GM21737 (cell line): ENCODE results near the gene SZT2.

ENCODE experiments used
- ATAC-seq: cut with Tn5 transposase; IDR thresholded peaks from one replicate; pipeline ENCODE4 v1.9.1; 2021; ENCODE audit warnings: mild to moderate bottlenecking, moderate library complexity; ENCODE audit not compliant: unreplicated experiment

Gene SZT2

GRCh38 chr1:43389326-43390313 is at the start of gene SZT2, which contains the start of gene MED8:
Gene SZT2 (plus strand): TSS chr1:43389899. CDS start chr1:43389969, 70 bp downstream.
Gene MED8 (minus strand): TSS chr1:43389800. CDS start chr1:43389764, 36 bp downstream.
- ATAC-seq, result peak; percentile 90

GRCh38 chr1:43340559-43340958 is 49.1 kb upstream of the SZT2 start:
- ATAC-seq, result no peak

DNA sequence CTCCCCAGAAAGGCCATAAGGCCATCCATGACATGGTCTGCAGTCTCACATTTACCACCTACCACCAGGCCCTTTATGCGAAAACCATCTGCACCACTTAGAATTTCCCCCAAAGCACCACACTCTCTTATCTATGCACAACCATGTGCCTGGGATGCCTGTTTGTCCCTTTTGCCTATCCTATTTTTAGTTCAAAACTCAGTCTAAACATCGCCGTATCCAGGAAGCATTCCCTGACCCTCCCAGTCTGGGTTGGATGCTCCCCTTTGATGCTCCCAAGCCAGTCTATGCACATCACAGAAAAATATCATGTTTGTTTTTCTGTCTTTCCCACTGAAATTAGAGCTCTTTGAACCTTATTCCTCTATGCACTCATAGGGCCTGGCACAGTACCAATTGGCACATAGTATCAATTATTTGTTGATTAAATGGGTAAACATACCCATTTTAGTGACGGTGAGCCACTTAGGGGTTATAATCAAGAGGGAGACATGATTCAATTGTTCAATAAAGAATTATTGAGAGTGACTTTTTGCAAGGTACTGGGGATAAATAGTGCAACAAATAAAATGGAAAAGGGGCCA is 45.3 kb upstream of the SZT2 start:
- ATAC-seq, result no peak

GRCh38 chr1:43345120-43345519 is 44.6 kb upstream of the SZT2 start:
- no peak for ATAC-seq

GRCh38 chr1:43346636-43347035 is 43.1 kb upstream of the SZT2 start:
- ATAC-seq, result no peak

DNA sequence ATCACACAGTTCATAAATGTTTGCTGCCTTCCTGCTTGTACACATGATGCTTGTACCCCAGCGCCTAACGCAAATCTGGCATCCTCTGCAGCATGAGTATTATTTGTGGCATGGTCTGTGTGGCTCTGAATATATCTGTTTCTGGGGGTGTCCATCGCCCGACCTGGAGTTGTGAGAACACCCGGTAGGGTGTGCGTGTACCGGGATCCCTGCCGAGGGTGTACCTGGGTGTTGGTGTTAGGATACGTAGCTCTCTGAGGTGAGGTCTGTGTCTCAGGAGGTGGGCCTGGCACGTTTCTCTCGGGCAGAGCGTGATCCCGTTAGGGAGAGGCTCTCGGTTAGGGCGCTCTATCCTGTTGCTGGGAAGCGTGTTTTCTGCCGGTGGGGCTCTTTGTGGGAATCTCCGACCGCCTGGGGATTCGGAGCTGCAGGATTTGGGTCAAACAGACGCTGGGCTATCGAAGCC is 41.3 kb upstream of the SZT2 start:
- ATAC-seq, result no peak

DNA sequence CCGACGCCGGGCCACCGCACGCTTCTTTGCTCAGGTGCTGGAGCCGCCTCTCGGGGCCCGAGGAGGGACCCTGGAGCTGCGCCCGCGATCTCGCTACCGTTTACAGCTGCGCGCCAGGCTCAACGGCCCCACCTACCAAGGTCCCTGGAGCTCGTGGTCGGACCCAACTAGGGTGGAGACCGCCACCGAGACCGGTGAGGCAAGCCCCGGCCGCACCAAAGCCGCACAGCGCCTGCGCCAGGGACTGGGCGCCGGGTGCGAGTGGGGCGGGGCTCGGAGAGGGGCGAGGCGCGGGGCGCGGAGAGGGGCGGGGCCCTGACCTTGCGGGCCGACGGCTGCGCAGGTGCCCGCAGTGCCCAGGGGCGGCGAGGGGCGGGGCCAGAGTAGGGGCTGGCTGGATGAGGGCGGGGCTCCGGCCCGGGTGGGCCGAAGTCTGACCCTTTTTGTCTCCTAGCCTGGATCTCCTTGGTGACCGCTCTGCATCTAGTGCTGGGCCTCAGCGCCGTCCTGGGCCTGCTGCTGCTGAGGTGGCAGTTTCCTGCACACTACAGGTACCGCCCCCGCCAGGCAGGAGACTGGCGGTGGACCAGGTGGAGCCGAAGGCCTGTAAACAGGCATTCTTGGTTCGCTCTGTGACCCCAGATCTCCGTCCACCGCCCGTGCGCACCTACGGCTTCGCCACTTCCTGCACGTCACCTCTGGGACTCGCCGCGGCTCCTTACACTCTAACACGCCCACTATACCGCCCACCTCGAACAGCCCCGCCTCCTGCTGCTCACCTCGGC is 40.7 kb upstream of the SZT2 start:
- no peak for ATAC-seq

- ATAC-seq, result no peak
These were observed 39.9 kb upstream of the SZT2 start for GRCh38 chr1:43349594-43350306.

- ATAC-seq, result no peak
These were observed 38.7 kb upstream of the SZT2 start for GRCh38 chr1:43350976-43351375.

GRCh38 chr1:43351421-43352350 is 38.0 kb upstream of the SZT2 start:
- no peak for ATAC-seq

- no peak for ATAC-seq
These were observed 37.4 kb upstream of the SZT2 start for GRCh38 chr1:43352351-43352705.

GRCh38 chr1:43352881-43353280 is 36.8 kb upstream of the SZT2 start:
- no peak for ATAC-seq

GRCh38 chr1:43354471-43354870 is 35.2 kb upstream of the SZT2 start:
- no peak for ATAC-seq

DNA sequence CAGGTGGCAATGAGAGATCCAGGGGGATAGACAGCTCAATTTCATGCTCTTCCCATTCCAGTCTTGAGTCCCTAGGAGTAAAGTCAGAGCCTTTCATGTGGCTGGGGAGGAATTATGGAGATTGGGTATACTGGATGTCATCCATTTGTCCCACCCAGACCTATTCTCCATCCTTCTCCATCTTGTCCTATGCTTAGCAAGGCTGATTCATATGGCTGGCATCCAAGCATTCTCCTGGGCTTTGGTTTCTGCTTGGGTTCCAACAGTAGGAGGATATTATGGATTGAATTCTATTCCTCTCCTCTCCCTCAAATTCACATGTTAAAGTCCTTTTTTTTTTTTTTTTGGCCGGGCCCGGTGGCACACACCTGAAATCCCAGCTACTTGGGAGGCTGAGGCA is 34.8 kb upstream of the SZT2 start:
- ATAC-seq, result no peak

- no peak for ATAC-seq
These were observed 32.4 kb upstream of the SZT2 start for GRCh38 chr1:43357251-43357650.

- no peak for ATAC-seq
These were observed 31.5 kb upstream of the SZT2 start for GRCh38 chr1:43358121-43358745.

GRCh38 chr1:43358746-43359693 is 30.7 kb upstream of the SZT2 start, which contains the start of gene CDC20:
Gene CDC20 (plus strand): TSS chr1:43358981. CDS start chr1:43359216, 235 bp downstream.
- peak; percentile 91 for ATAC-seq

- ATAC-seq, result no peak
These were observed 30.0 kb upstream of the SZT2 start for GRCh38 chr1:43359696-43360095.
